Measurements from ENCODE around the gene REXO4.

- no peak for TF ChIP-seq CTCF (conservative IDR thresholded peaks at IDR 0.05; ENCODE audit: low read length)
- TF ChIP-seq EZH2phosphoT487 (IDR thresholded peaks at IDR 0.05; ENCODE audit: borderline replicate concordance), result no peak
Observed at GRCh38 chr9:133383438-133383837, 34.4 kb downstream of the REXO4 start.
